Uterus (tissue), 4 donors: ENCODE results near the gene ENKUR. TPM values are rescaled to one million over a fixed set of nuclear protein-coding genes. Genes with fewer than 3 reads are reported as not detected.

Experiments
- DNase-seq, 2 donors: peaks; one replicate each; pipeline ENCODE4 v3.0.0-alpha.2; 2019 to 2020
- H3K27ac ChIP-seq, 2 donors: fragments of 200-600 bp; sonication (generic); 1 replicate in 1 of 2; 2 replicates in 1 of 2; pipeline ENCODE4 v1.5.1; 2016 to 2018
- H3K27me3 ChIP-seq, 2 donors: fragments of 200-600 bp; sonication (generic); one replicate each; pipeline ENCODE4 v1.5.1; 2018 to 2019; ENCODE audit warnings: control low read depth in 1 of 2
- H3K36me3 ChIP-seq, 2 donors: fragments of 200-600 bp; sonication (generic); one replicate each; pipeline ENCODE4 v1.5.1; 2019; ENCODE audit warnings: control low read depth in 1 of 2
- H3K4me1 ChIP-seq, 2 donors: fragments of 200-600 bp; sonication (generic); one replicate each; pipeline ENCODE4 v1.5.1; 2018 to 2019; ENCODE audit warnings: control low read depth in 1 of 2
- H3K4me3 ChIP-seq, 2 donors: fragments of 200-600 bp; sonication (generic); 1 replicate in 1 of 2; 2 replicates in 1 of 2; pipeline ENCODE4 v1.5.1; 2018 to 2019; ENCODE audit warnings: mild to moderate bottlenecking in 1 of 2
- H3K9me3 ChIP-seq, 2 donors: fragments of 200-600 bp; sonication (generic); one replicate each; pipeline ENCODE4 v1.5.1; 2019; ENCODE audit warnings: control low read depth in 1 of 2
- POLR2A ChIP-seq, 2 donors: fragments of 450-650 bp; IDR thresholded peaks; one replicate each; pipeline ENCODE4 v1.6.1; 2016; ENCODE audit warnings: antibody characterized with exemption in 2 of 2, mild to moderate bottlenecking in 1 of 2, moderate library complexity in 1 of 2
- intact Hi-C: fragments of 100-400 bp; cut with DNase I; formaldehyde crosslinking; loops from one replicate; pipeline ENCODE4 v1.15.1; 2023; ENCODE audit warnings: low total_unique reads
- total RNA-seq, 4 donors: library from RNA; depleted of rRNA in 3 of 4; stranded (reverse); fragments of >200 nt in 3 of 4; gene quantifications; one replicate each; pipeline versions ENCODE4 v1.1.0 to v1.2.4, GENCODE V29; 2014 to 2023
- TF ChIP-seq, protein P1 (sequence below), 4 experiments: fragments of 200-600 bp in 2 of 4; fragments of 450-650 bp in 2 of 4; sonication (generic) in 2 of 4; IDR thresholded peaks; one replicate each; pipeline ENCODE4 v1.5.1; 2016 to 2019; ENCODE audit warnings: antibody characterized with exemption in 4 of 4, mild to moderate bottlenecking in 2 of 4, moderate library complexity in 1 of 4
- donor health status: DM: yes; HTN: yes; CAD: no.

The ENKUR gene
- total RNA-seq, 4 donors from 2014 or later, result 0.73 to 10.0 (median 2.3) TPM; not detected in 1

DNA sequence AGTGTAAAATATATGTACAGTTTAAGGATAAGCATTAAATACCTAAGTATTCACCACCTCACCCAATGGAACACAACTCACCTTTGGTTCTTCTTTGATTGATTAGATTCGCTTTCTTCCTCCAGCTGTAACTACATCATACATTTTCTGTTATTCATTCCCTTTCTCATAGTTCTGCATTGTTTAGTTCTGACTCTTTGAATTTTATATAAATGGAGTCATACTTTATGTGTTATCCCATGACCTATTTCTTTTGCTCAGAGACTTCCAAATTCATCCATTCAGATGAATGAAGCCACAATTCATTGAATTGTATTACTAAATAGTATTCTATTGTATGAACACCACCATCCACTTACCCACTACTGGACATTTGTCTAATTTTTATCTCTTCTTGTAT lies 12.8 kb upstream of the ENKUR start:
- Histone ChIP-seq H3K27me3 (no peaks in the 10 kb centered on the region), H3K27ac (no peak overlapping the region), H3K36me3 (no peaks in the 10 kb centered on the region), H3K4me3 (no peak overlapping the region), H3K9me3 (no peaks in the 10 kb centered on the region), H3K4me1 (no peaks in the 10 kb centered on the region)
- intact Hi-C loops, result no loop called here
- TF ChIP-seq, protein P1, sequence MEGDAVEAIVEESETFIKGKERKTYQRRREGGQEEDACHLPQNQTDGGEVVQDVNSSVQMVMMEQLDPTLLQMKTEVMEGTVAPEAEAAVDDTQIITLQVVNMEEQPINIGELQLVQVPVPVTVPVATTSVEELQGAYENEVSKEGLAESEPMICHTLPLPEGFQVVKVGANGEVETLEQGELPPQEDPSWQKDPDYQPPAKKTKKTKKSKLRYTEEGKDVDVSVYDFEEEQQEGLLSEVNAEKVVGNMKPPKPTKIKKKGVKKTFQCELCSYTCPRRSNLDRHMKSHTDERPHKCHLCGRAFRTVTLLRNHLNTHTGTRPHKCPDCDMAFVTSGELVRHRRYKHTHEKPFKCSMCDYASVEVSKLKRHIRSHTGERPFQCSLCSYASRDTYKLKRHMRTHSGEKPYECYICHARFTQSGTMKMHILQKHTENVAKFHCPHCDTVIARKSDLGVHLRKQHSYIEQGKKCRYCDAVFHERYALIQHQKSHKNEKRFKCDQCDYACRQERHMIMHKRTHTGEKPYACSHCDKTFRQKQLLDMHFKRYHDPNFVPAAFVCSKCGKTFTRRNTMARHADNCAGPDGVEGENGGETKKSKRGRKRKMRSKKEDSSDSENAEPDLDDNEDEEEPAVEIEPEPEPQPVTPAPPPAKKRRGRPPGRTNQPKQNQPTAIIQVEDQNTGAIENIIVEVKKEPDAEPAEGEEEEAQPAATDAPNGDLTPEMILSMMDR (IDR thresholded peaks at IDR 0.05), result no peak
- no peak for TF ChIP-seq POLR2A (IDR thresholded peaks at IDR 0.05)
- DNase-seq, result no peak

DNA sequence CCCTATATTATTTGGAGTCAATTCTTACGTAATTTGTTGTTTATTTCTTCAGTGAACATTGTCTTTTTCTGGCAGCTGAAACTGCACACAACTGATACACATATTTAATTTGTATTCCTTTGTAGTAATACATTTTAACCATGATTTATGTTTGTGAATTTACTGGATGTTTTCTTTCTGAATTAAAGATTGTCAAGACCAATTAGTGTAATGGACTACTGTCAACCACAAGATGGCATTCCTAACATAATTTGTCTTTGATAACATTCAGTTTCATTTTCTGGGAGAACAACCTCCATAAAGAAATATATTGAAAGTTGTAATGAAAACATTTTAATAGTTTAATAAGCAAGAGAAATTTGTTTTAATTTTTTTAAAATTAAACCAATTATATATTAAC lies 10.5 kb upstream of the ENKUR start:
- intact Hi-C loops, result no loop called here
- Histone ChIP-seq H3K9me3 (no peaks in the 10 kb centered on the region), H3K27ac (no peak overlapping the region), H3K4me1 (no peaks in the 10 kb centered on the region), H3K27me3 (no peaks in the 10 kb centered on the region), H3K36me3 (no peaks in the 10 kb centered on the region), H3K4me3 (no peak overlapping the region)
- TF ChIP-seq POLR2A (IDR thresholded peaks at IDR 0.05), result no peak
- TF ChIP-seq, protein P1 (IDR thresholded peaks at IDR 0.05), result no peak
- DNase-seq, result no peak

DNA sequence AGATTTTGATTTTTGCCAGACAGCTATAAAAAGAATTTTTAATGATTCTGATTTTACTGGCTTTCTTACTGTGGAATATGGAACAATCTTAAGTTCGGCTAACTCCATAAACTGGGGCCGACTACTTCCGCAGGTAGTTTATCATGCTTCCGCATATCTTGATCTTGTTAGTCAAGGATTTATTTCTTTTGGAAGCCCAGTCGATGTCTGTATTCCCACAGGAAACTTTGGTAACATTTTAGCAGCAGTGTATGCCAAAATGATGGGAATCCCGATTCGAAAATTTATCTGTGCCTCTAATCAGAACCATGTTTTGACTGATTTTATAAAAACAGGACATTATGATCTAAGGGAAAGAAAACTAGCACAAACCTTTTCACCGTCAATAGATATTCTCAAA lies 8.6 kb upstream of the ENKUR start:
- Histone ChIP-seq H3K36me3 (no peaks in the 10 kb centered on the region), H3K9me3 (no peaks in the 10 kb centered on the region), H3K27me3 (no peaks in the 10 kb centered on the region), H3K4me3 (no peak overlapping the region), H3K27ac (no peak overlapping the region), H3K4me1 (no peaks in the 10 kb centered on the region)
- intact Hi-C loops, result no loop called here
- DNase-seq, result no peak
- TF ChIP-seq, protein P1 (IDR thresholded peaks at IDR 0.05), result no peak
- TF ChIP-seq POLR2A (IDR thresholded peaks at IDR 0.05), result no peak

DNA sequence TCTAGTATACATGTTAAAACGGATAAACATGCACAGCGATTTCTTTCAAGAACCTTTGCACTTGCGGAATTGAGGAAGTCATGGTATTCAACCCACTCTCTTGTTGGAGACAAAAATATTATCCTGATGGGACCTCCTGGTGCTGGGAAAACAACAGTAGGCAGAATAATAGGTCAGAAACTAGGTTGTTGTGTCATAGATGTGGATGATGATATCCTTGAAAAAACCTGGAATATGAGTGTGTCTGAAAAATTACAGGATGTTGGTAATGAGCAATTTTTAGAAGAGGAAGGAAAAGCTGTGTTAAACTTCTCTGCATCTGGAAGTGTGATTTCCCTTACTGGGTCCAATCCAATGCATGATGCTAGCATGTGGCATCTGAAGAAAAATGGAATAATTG lies 7.3 kb upstream of the ENKUR start:
- no peaks in the 10 kb centered on the region for H3K9me3 ChIP-seq
- H3K4me3 ChIP-seq, result no peak overlapping the region
- H3K27ac ChIP-seq, result no peak overlapping the region
- intact Hi-C loops, result no loop called here
- no peaks in the 10 kb centered on the region for H3K36me3 ChIP-seq
- H3K27me3 ChIP-seq, result no peaks in the 10 kb centered on the region
- TF ChIP-seq, protein P1 (IDR thresholded peaks at IDR 0.05), result no peak
- no peak for TF ChIP-seq POLR2A (IDR thresholded peaks at IDR 0.05)
- DNase-seq, result no peak
- H3K4me1 ChIP-seq, result no peaks in the 10 kb centered on the region

DNA sequence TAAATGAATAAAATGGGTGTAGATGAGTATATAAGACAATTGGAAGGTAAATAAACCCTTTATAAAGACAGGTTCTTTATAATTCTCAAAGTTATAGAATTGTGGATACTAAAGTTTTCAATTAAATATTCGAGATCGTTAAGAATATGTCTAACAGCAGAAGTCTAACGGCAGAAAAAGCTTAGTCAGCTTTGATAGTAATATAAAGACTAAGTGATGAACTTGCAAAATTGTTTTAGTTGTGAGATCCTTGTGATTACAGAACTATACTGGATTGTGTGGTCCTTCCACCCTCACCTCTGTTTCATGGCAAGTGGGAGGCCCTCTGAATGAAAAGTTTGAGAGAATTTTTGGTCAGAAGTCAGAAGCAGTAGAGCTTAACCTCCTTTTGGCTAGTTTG lies 2.7 kb upstream of the ENKUR start:
- no peaks in the 10 kb centered on the region for H3K36me3 ChIP-seq
- H3K4me1 ChIP-seq, result no peaks in the 10 kb centered on the region
- no peaks in the 10 kb centered on the region for H3K27me3 ChIP-seq
- no peaks in the 10 kb centered on the region for H3K9me3 ChIP-seq
- no peak overlapping the region for H3K27ac ChIP-seq
- TF ChIP-seq, protein P1 (IDR thresholded peaks at IDR 0.05), result no peak
- no peak for TF ChIP-seq POLR2A (IDR thresholded peaks at IDR 0.05)
- no peak overlapping the region for H3K4me3 ChIP-seq
- no peak for DNase-seq
- intact Hi-C loops, result no loop called here
